GM06990 (cell line): ENCODE results near the gene CLNK.

Experiments used
- DNase-seq: peaks from one replicate; pipeline ENCODE4 v3.0.0-alpha.2; 2011; ENCODE audit not compliant: insufficient read length; ENCODE audit errors: extremely low read depth
- H3K27me3 ChIP-seq: replicated peaks from 2 replicates; pipeline ENCODE4 v1.6.0; 2011; ENCODE audit warnings: low read length; ENCODE audit not compliant: control insufficient read depth, insufficient read depth
- H3K36me3 ChIP-seq: 2 replicates; pipeline ENCODE4 v1.5.1; 2011; ENCODE audit warnings: low read length; ENCODE audit not compliant: control insufficient read depth, insufficient read depth
- H3K4me3 ChIP-seq: replicated peaks from 2 replicates; pipeline ENCODE4 v1.5.1; 2011; ENCODE audit warnings: low read depth, mild to moderate bottlenecking, control low read depth, low read length
- CTCF ChIP-seq: IDR thresholded peaks from 2 replicates; pipeline ENCODE4 v1.5.1; 2011; ENCODE audit warnings: low read length, control low read depth, mild to moderate bottlenecking, inconsistent platforms; ENCODE audit not compliant: insufficient read depth, poor library complexity, severe bottlenecking

CLNK gene

DNA sequence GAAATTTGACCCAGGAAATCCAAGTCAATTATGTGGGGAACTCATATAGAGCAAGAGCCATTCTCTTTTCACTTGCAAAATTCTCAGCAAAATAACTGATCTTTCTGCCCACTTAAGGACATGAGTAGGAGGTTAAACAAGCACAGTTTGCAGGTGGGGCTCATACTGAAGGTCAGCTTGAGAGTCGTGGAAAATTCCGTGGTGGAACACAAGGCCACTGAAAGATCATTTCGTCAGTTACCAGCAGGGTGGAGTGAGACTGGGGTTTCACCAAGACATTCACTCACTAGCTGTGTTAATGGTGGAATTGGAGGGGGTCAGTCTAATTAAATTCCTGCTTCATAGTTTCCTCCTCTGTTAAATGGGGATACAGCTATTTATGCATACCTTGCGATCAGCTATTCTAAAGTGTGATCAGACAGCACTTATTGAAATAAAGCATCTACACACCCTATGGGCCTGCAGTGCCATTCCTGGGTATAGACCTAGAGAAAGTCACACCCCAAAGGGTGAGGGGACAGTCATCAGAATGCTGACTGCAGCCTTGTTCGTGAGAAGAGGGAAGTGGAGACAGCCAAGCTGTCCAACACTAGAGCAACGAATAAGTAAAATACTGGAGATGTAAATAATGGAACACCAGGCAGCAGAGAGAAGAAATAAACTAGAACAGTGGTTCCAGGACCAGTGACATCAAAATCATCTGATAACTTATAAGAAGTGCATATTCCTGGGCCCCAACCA is 42.7 kb upstream of the CLNK start:
- TF ChIP-seq CTCF, result no peak
- H3K36me3 ChIP-seq, result no peaks in the 10 kb centered on the region; the same call in 1 of the 2 replicates
- H3K27me3 ChIP-seq, result no peaks in the 10 kb centered on the region
- DNase-seq, result no peak
- H3K4me3 ChIP-seq, result no peak overlapping the region

GRCh38 chr4:10722957-10723356 is 38.4 kb upstream of the CLNK start:
- no peaks in the 10 kb centered on the region for H3K27me3 ChIP-seq
- H3K4me3 ChIP-seq, result no peak overlapping the region
- no peak for DNase-seq
- no peak for TF ChIP-seq CTCF
- H3K36me3 ChIP-seq, result no peaks in the 10 kb centered on the region

GRCh38 chr4:10721616-10722015 is 37.0 kb upstream of the CLNK start:
- H3K4me3 ChIP-seq, result no peak overlapping the region
- no peak for DNase-seq
- no peaks in the 10 kb centered on the region for H3K27me3 ChIP-seq
- H3K36me3 ChIP-seq, result no peaks in the 10 kb centered on the region
- no peak for TF ChIP-seq CTCF

DNA sequence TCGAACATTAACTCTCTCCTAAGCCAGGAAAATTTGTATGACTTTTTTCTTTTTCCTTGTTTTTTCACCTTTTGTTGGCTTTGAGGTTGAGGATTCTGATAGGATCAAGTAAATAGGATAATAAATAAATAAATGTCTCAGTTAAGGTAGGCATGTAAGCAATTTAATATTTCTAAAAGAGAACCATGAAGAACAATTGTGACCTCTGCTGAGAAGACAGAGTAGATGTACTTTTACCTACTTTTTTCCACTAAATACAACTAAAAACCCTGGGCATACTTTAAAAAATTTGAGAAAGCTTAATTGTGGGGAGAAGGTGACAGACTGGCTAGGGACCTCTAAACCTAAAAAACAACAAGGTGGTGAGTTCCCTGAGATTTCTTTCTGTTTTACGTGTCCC is 31.6 kb upstream of the CLNK start:
- no peak for TF ChIP-seq CTCF
- Histone ChIP-seq H3K27me3 (no peaks in the 10 kb centered on the region), H3K4me3 (no peak overlapping the region), H3K36me3 (no peaks in the 10 kb centered on the region)
- no peak for DNase-seq

DNA sequence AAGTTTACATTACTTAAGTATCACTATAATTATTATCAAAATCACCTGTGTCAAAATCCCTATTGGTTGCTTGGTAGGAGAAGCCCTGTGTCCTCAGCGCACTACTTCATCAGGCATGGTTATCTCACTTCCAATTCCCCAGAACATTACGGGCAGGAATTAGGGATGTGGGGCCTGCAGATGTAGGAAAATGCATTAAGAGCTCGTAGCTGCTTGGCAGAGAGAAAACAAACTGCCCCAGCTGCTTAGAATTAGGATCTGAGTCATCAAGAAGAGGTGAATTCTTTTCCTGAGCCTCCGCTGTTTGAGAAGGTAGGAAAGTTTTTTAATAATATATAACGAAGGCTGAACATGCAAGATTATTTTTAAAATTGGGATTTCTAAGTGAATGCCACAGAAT is 31.1 kb upstream of the CLNK start:
- H3K27me3 ChIP-seq, result no peaks in the 10 kb centered on the region
- no peaks in the 10 kb centered on the region for H3K36me3 ChIP-seq
- TF ChIP-seq CTCF, result no peak
- DNase-seq, result no peak
- H3K4me3 ChIP-seq, result no peak overlapping the region

DNA sequence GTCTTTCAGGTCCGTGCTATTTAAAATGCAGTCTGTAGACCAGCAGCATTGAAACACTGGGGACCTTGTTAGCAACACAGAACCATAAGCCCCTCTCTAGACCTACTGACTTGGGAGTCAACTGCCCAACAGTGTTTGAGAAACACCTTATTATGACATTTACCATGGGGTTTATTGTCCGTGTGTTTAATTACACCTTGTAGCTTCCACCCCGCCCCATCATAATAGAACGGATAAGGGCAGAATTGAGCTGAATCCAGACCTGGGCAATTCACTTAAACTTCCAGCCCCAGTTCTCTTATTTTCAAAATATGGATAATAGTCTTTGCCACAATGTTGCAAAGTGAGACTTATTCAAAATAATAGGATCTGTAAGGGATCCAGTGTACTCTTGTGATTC is 30.6 kb upstream of the CLNK start:
- H3K27me3 ChIP-seq, result no peaks in the 10 kb centered on the region
- no peak for TF ChIP-seq CTCF
- H3K36me3 ChIP-seq, result no peaks in the 10 kb centered on the region
- H3K4me3 ChIP-seq, result no peak overlapping the region
- no peak for DNase-seq
